ENCODE data around the gene NDUFB11. TPM values are rescaled to one million over a fixed set of nuclear protein-coding genes. Genes with fewer than 3 reads are reported as not detected.

NDUFB11 gene
- total and polyA plus RNA-seq, 2 donors (not counting 3 experiments of a cell fraction or from before 2014, with no cell fraction given) = 65.2 to 88.0 TPM

GRCh38 chrX:47191331-47191730, 46.8 kb upstream of the NDUFB11 start:
- Histone ChIP-seq H4K20me1 (replicated peaks; ENCODE audit: control insufficient read depth, extremely low read depth, insufficient read depth, low read length) (no peaks in the 10 kb centered on the region), H3K9me3 (replicated peaks; ENCODE audit: control insufficient read depth, insufficient read depth, low read length) (no peaks in the 10 kb centered on the region), H3K9me1 (replicated peaks; ENCODE audit: control insufficient read depth, extremely low read depth, insufficient read depth, low read length) (no peaks in the 10 kb centered on the region), H3K4me1 (ENCODE audit: control insufficient read depth, extremely low read depth, insufficient read depth, low read length) (peaks cover 29% of the 10 kb centered on the region), H3K4me3 (replicated peaks in 1 of 3; ENCODE audit: insufficient read depth in 1 of 3, low read depth in 1 of 3, low read length in 3 of 3) (peak overlapping the region; percentile 64 to 77 (median 73)), H3K79me2 (ENCODE audit: control insufficient read depth, insufficient read depth, low read length) (peaks cover 34% of the 10 kb centered on the region), H3K27ac (ENCODE audit: insufficient read depth, low read depth, low read length) (peak overlapping the region; percentile 24), H3K36me3 (ENCODE audit: control insufficient read depth in 2 of 2, extremely low read depth in 1 of 2, insufficient read depth in 2 of 2, low read length in 2 of 2) (peaks cover 0 to 4% of the 10 kb centered on the region in 2 experiments), H3K27me3 (ENCODE audit: control insufficient read depth in 2 of 2, insufficient read depth in 2 of 2, low read length in 2 of 2) (no peaks in the 10 kb centered on the region), H3K9ac (replicated peaks; ENCODE audit: extremely low read depth, insufficient read depth, low read length) (peak overlapping the region; percentile 56), H2AFZ (ENCODE audit: low read depth, low read length) (peak overlapping the region; percentile 60), H3K4me2 (ENCODE audit: insufficient read depth, low read length) (peak overlapping the region; percentile 70)
- TF ChIP-seq CTCF (IDR thresholded peaks at IDR 0.05; ENCODE audit: extremely low read depth in 1 of 2, insufficient read depth in 1 of 2, low read depth in 1 of 2, low read length in 2 of 2) (no peak), POLR2AphosphoS5 (IDR thresholded peaks at IDR 0.05; ENCODE audit: insufficient read depth, low read depth, low read length) (no peak), MYC (IDR thresholded peaks at IDR 0.05; ENCODE audit: low read depth, low read length) (no peak), EZH2 (IDR thresholded peaks at IDR 0.05; ENCODE audit: borderline replicate concordance, low read depth, low read length, severe bottlenecking) (no peak), GATA2 (IDR thresholded peaks at IDR 0.05; ENCODE audit: insufficient read depth, insufficient read length, low read depth, low read length) (no peak), FOS (IDR thresholded peaks at IDR 0.05; ENCODE audit: borderline replicate concordance, insufficient read depth, low read length) (no peak), JUN (IDR thresholded peaks at IDR 0.05; ENCODE audit: borderline replicate concordance, insufficient read depth, insufficient read length, low read depth) (no peak), POLR2A (IDR thresholded peaks at IDR 0.05; ENCODE audit: low read depth, low read length) (no peak)
- TF ChIP-seq, protein P1, sequence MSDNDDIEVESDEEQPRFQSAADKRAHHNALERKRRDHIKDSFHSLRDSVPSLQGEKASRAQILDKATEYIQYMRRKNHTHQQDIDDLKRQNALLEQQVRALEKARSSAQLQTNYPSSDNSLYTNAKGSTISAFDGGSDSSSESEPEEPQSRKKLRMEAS (IDR thresholded peaks at IDR 0.05; ENCODE audit: insufficient read depth, insufficient read length) = no peak
- ChIA-PET CTCF (interaction anchor here (1.7 to 3.4 kb wide), 2 partner anchors 193 to 332 kb away, joined by 11 to 17 read pairs; no protein-coding TSS in a partner anchor), POLR2A (interaction anchor here (0.6 kb wide), 1 partner anchor 24 kb away, joined by 5 read pairs; no protein-coding TSS in a partner anchor)
- BruUV-seq (replicated peaks) = no TSS peak
- peak; percentile 69 for FAIRE-seq
- dilution Hi-C loops (cut with MboI; ENCODE audit: extremely low pct_ligation_motif_present, low sequenced_read_pairs) = no loop called here
- DNase-seq (ENCODE audit: low read depth, low spot score) = peak; percentile 9
- intact Hi-C loops (cut with micrococcal nuclease) = loop anchor here (5.0 kb wide), 1 partner anchor 446 kb away; no protein-coding TSS in a partner anchor
